MM.1S (cell line): ENCODE results near the gene TFEB.

Experiments used
- CTCF ChIP-seq: fragments of 300-600 bp; sonication (generic); IDR thresholded peaks from 2 replicates; pipeline ENCODE4 v1.5.1; 2016; ENCODE audit warnings: antibody characterized with exemption, low read length, mixed read lengths
- EZH2 ChIP-seq: fragments of 300-600 bp; sonication (generic); optimal IDR thresholded peaks from 2 replicates; pipeline ENCODE3; 2017; ENCODE audit warnings: low read depth, mild to moderate bottlenecking, antibody characterized with exemption, low read length, mixed read lengths
- EZH2phosphoT487 ChIP-seq: fragments of 300-600 bp; sonication (generic); IDR thresholded peaks from 2 replicates; pipeline ENCODE4 v1.6.1; 2018; ENCODE audit warnings: antibody characterized with exemption, low read length

DNA sequence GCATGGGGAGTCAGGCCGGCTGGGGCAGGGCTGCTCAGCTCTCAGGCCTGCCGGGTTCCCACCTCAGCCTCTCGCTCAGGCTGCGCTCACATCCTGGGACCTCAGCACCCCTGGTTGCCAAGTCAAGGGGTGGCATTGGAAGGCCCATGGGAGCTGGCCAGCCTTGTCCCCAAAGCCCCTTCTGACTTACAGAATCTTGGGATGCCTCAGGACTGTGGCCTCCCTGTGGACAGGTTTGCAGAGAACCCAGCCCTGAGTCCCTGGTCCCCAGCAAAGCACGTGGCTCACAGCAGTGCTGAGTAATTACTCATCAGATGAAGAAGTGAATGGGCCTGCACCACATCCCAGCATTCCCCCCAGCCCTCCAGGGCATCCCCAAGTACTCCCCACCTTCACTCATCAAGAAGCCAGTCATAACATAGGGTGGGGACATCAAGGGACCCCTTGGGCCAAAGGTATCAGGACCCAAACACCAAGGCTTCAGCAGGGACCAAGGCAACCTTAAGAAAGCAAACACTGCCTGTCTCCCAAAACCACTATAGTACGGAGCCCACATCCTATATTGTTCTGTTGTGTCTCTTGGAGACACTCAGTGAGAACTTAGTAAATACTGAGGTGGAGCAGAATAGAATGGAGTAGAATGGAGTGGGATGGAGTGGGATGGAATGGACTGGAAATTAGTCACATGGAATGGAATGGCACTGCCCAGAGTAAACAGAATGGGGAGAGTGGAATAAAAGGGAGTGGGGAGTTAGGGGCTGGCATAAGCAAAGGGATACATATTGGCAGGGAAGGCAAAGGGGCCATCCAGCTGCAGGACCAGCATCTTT lies 8.2 kb upstream of the TFEB start:
- TF ChIP-seq CTCF = no peak
- no peak for TF ChIP-seq EZH2phosphoT487
- TF ChIP-seq EZH2 = no peak
